CD4-positive, alpha-beta memory T cell (primary cell): Measurements from ENCODE around the gene CCT6A. TPM values are rescaled to one million over a fixed set of nuclear protein-coding genes. Genes with fewer than 3 reads are reported as not detected.
"Not testable (repeated sequence)": the region's sequence is repeated elsewhere in the genome, so short reads cannot be mapped to it uniquely, and the experiment has no call there.

Source experiments
- CTCF ChIA-PET: fragments of 350-600 bp; sonication (Branson Sonifier 250); formaldehyde crosslinking; loops from one replicate; lab custom pipeline; 2021; ENCODE audit warnings: inconsistent platforms; ENCODE audit not compliant: partially characterized antibody; lab: Charles Lee
- POLR2A ChIA-PET: fragments of 350-600 bp; sonication (Branson Sonifier 250); formaldehyde crosslinking; loops from one replicate; lab custom pipeline; 2021; ENCODE audit not compliant: partially characterized antibody; lab: Charles Lee
- DNase-seq, 5 donors: peaks; one replicate each; pipeline versions ENCODE4 v3.0.0 to v3.0.0-alpha.2; 2020 to 2022; ENCODE audit warnings: mixed read lengths in 1 of 5
- H3K27ac ChIP-seq: one replicate; pipeline ENCODE4 v1.7.0; 2013; ENCODE audit warnings: low read depth, low read length
- H3K27me3 ChIP-seq: 2 replicates; pipeline ENCODE4 v1.7.0; 2013; ENCODE audit warnings: mild to moderate bottlenecking, low read length, moderate library complexity; ENCODE audit not compliant: insufficient read depth
- H3K36me3 ChIP-seq: 2 replicates; pipeline ENCODE4 v1.7.0; 2013; ENCODE audit warnings: mild to moderate bottlenecking, low read length, moderate library complexity; ENCODE audit not compliant: insufficient read depth
- H3K4me1 ChIP-seq: 2 replicates; pipeline ENCODE4 v1.7.0; 2013; ENCODE audit warnings: mild to moderate bottlenecking, low read length, moderate library complexity; ENCODE audit not compliant: insufficient read depth
- H3K4me3 ChIP-seq, 2 donors: one replicate each; pipeline ENCODE4 v1.7.0; 2013; ENCODE audit warnings: low read length in 2 of 2, mild to moderate bottlenecking in 1 of 2
- H3K9me3 ChIP-seq, 2 donors: one replicate each; pipeline ENCODE4 v1.7.0; 2013; ENCODE audit warnings: low read length in 2 of 2, control low read depth in 1 of 2; ENCODE audit not compliant: control insufficient read depth in 1 of 2
- H3K27ac Mint-ChIP-seq, 7 donors: one replicate each; pipeline ENCODE4 v1.8.0; 2020 to 2021; ENCODE audit warnings: mixed read lengths in 7 of 7, mild to moderate bottlenecking in 6 of 7, inconsistent platforms in 3 of 7, moderate library complexity in 3 of 7
- H3K27me3 Mint-ChIP-seq, 2 donors: one replicate each; pipeline ENCODE4 v1.8.0; 2020 to 2021; ENCODE audit warnings: mixed read lengths in 2 of 2
- H3K36me3 Mint-ChIP-seq, 2 donors: one replicate each; pipeline ENCODE4 v1.8.0; 2020 to 2021; ENCODE audit warnings: mixed read lengths in 2 of 2, inconsistent platforms in 1 of 2, mild to moderate bottlenecking in 1 of 2
- H3K4me1 Mint-ChIP-seq, 4 donors: one replicate each; pipeline ENCODE4 v1.8.0; 2020 to 2021; ENCODE audit warnings: mixed read lengths in 4 of 4, mild to moderate bottlenecking in 1 of 4
- H3K4me3 Mint-ChIP-seq, 8 donors: one replicate each; pipeline ENCODE4 v1.8.0; 2020 to 2021; ENCODE audit warnings: mixed read lengths in 8 of 8, mild to moderate bottlenecking in 7 of 8, moderate library complexity in 6 of 8, inconsistent platforms in 3 of 8
- H3K9me3 Mint-ChIP-seq, 8 donors: one replicate each; pipeline ENCODE4 v1.8.0; 2020 to 2021; ENCODE audit warnings: mixed read lengths in 8 of 8, mild to moderate bottlenecking in 5 of 8, inconsistent platforms in 3 of 8, moderate library complexity in 1 of 8
- intact Hi-C: fragments of 100-400 bp; cut with micrococcal nuclease; formaldehyde crosslinking; loops from one replicate; pipeline ENCODE4 v1.15.1; 2023
- polyA plus RNA-seq, 2 donors: library from polyadenylated mRNA; unstranded; fragments of 300-500 nt; fragmentation: Illumina TruSeq; gene quantifications; one replicate each; pipeline ENCODE4 v1.2.3, GENCODE V29; 2021
- total RNA-seq, 2 experiments: library from RNA; stranded (reverse); gene quantifications; one replicate each; pipeline ENCODE4 v1.2.3, GENCODE V29; 2021

The CCT6A gene
- total and polyA plus RNA-seq, 4 experiments from 2014 or later, result 72.9 to 113 (median 86.5) TPM

- H3K27me3 Mint-ChIP-seq, result no peaks in the 10 kb centered on the region
- peaks cover 15 to 44% (median 28%) of the 10 kb centered on the region in 4 donors for H3K4me1 Mint-ChIP-seq
- peak overlapping the region in 6 of 7 donors; percentile 59 to 87 (median 73) for H3K27ac Mint-ChIP-seq
- Histone ChIP-seq H3K36me3 (peaks cover 47% of the 10 kb centered on the region), H3K27ac (peak overlapping the region; percentile 1), H3K27me3 (no peaks in the 10 kb centered on the region), H3K4me3 (no peak overlapping the region), H3K4me1 (peaks cover 41% of the 10 kb centered on the region), H3K9me3 (no peaks in the 10 kb centered on the region)
- POLR2A ChIA-PET, result interaction anchor here (0.8 to 5.9 kb wide), 2 partner anchors 11 to 19 kb away, joined by 3 to 87 read pairs; partner anchors contain the start of gene SUMF2
- no peaks in the 10 kb centered on the region for H3K9me3 Mint-ChIP-seq
- H3K36me3 Mint-ChIP-seq, result peaks cover 16 to 47% of the 10 kb centered on the region in 2 donors
- H3K4me3 Mint-ChIP-seq, result peak overlapping the region in 5 of 8 donors; percentile 8 to 76 (median 63)
- intact Hi-C loops, result loop anchor here (5.0 kb wide), 1 partner anchor 481 kb away; the partner anchor contains the start of gene VOPP1
- no peak for DNase-seq
- CTCF ChIA-PET, result interaction anchor here (0.8 to 2.0 kb wide), 5 partner anchors 10 to 52 kb away, joined by 4 to 7 read pairs (median 4); no protein-coding TSS in a partner anchor
These were observed 1.8 kb downstream of the CCT6A start for GRCh38 chr7:56053379-56053778.

GRCh38 chr7:56053993-56054392 lies 2.4 kb downstream of the CCT6A start:
- CTCF ChIA-PET, result interaction anchor here (0.7 to 2.0 kb wide), 7 partner anchors 9 to 53 kb away, joined by 3 to 7 read pairs (median 4); partner anchors contain the start of gene CHCHD2
- Histone ChIP-seq H3K9me3 (no peaks in the 10 kb centered on the region), H3K27me3 (no peaks in the 10 kb centered on the region), H3K4me1 (peaks cover 41% of the 10 kb centered on the region), H3K4me3 (no peak overlapping the region), H3K36me3 (peaks cover 50% of the 10 kb centered on the region), H3K27ac (no peak overlapping the region)
- H3K36me3 Mint-ChIP-seq, result peaks cover 19 to 52% of the 10 kb centered on the region in 2 donors
- no peaks in the 10 kb centered on the region for H3K27me3 Mint-ChIP-seq
- intact Hi-C loops, result loop anchor here (5.0 kb wide), 1 partner anchor 482 kb away; the partner anchor contains the start of gene VOPP1
- no peak for DNase-seq
- POLR2A ChIA-PET, result interaction anchor here (0.8 to 5.9 kb wide), 2 partner anchors 10 to 20 kb away, joined by 3 to 87 read pairs; partner anchors contain the start of gene SUMF2
- peaks cover 14 to 44% (median 28%) of the 10 kb centered on the region in 4 donors for H3K4me1 Mint-ChIP-seq
- peak overlapping the region in 5 of 7 donors; percentile 42 to 87 (median 59) for H3K27ac Mint-ChIP-seq
- H3K9me3 Mint-ChIP-seq, result no peaks in the 10 kb centered on the region
- H3K4me3 Mint-ChIP-seq, result peak overlapping the region in 2 of 8 donors; percentile 8 to 59

GRCh38 chr7:56062382-56062781 lies 10.8 kb downstream of the CCT6A start:
- Mint-ChIP-seq H3K4me3 (peak overlapping the region in 4 of 8 donors; percentile 3 to 58 (median 22)), H3K27ac (peak overlapping the region in 5 of 7 donors; percentile 10 to 92 (median 77)), H3K9me3 (peaks cover 0 to 2% (median 0%) of the 10 kb centered on the region in 8 donors), H3K4me1 (peaks cover 21 to 35% (median 27%) of the 10 kb centered on the region in 4 donors), H3K36me3 (peaks cover 31 to 68% of the 10 kb centered on the region in 2 donors), H3K27me3 (no peaks in the 10 kb centered on the region)
- H3K27ac ChIP-seq, result no peak overlapping the region
- H3K9me3 ChIP-seq, result no peaks in the 10 kb centered on the region
- H3K4me1 ChIP-seq, result peaks cover 22% of the 10 kb centered on the region
- H3K4me3 ChIP-seq, result no peak overlapping the region
- H3K27me3 ChIP-seq, result no peaks in the 10 kb centered on the region
- CTCF ChIA-PET, result interaction anchor here (1.1 to 1.4 kb wide), 4 partner anchors 9 to 98 kb away, joined by 3 to 4 read pairs (median 4); partner anchors contain the start of gene NIPSNAP2
- peaks cover 35% of the 10 kb centered on the region for H3K36me3 ChIP-seq
- POLR2A ChIA-PET, result interaction anchor here (1.2 to 5.4 kb wide), 2 partner anchors 9 to 29 kb away, joined by 6 to 87 read pairs; partner anchors contain the start of genes CCT6A and PSPH
- no peak for DNase-seq
- intact Hi-C loops, result no loop called here

- no peak for DNase-seq
- intact Hi-C loops, result no loop called here
These were observed 11.9 kb downstream of the CCT6A start for GRCh38 chr7:56063500-56063881.

GRCh38 chr7:56063882-56064625 lies 12.5 kb downstream of the CCT6A start, which contains the start of gene SUMF2:
TSS of gene SUMF2 (plus strand) at chr7:56064286. CDS start at chr7:56064312, 26 bp downstream.
- peaks cover 26% of the 10 kb centered on the region for H3K36me3 ChIP-seq
- Mint-ChIP-seq H3K4me1 (peaks cover 21 to 38% (median 28%) of the 10 kb centered on the region in 4 donors), H3K36me3 (peaks cover 22 to 58% of the 10 kb centered on the region in 2 donors), H3K9me3 (peaks cover 0 to 2% (median 0%) of the 10 kb centered on the region in 8 donors), H3K27ac (peak within 1 kb of the TSS; percentile 90 to 98 (median 95)), H3K27me3 (no peaks in the 10 kb centered on the region), H3K4me3 (peak within 1 kb of the TSS; percentile 89 to 95 (median 94))
- H3K9me3 ChIP-seq, result no peaks in the 10 kb centered on the region
- DNase-seq, result peak; percentile 88 to 95 (median 92)
- H3K4me1 ChIP-seq, result peaks cover 22% of the 10 kb centered on the region
- peak within 1 kb of the TSS; percentile 72 for H3K27ac ChIP-seq
- intact Hi-C loops, result loop anchor here (1.0 kb wide), 2 partner anchors 13 to 42 kb away; partner anchors contain the start of genes CCT6A, CHCHD2 and PSPH
- ChIA-PET CTCF (interaction anchor here (0.7 to 3.2 kb wide), 7 partner anchors 8 to 689 kb away, joined by 3 to 40 read pairs (median 5); partner anchors contain the start of genes CCT6A and PSPH), POLR2A (interaction anchor here (0.7 to 5.4 kb wide), 12 partner anchors 10 to 1305 kb away, joined by 3 to 87 read pairs (median 5); partner anchors contain the start of genes CCT6A, CHCHD2, PSPH and SEC61G)
- peak within 1 kb of the TSS; percentile 81 to 97 for H3K4me3 ChIP-seq
- no peaks in the 10 kb centered on the region for H3K27me3 ChIP-seq

More at GRCh38 chr7:56063500-56063881, 11.9 kb downstream of the CCT6A start:
- Histone ChIP-seq H3K4me1 (peaks cover 22% of the 10 kb centered on the region), H3K27me3 (no peaks in the 10 kb centered on the region), H3K36me3 (peaks cover 25% of the 10 kb centered on the region), H3K4me3 (peak overlapping the region in 1 of 2 donors; percentile 97), H3K9me3 (no peaks in the 10 kb centered on the region), H3K27ac (peak overlapping the region; percentile 72)
- Mint-ChIP-seq H3K36me3 (peaks cover 25 to 60% of the 10 kb centered on the region in 2 donors), H3K4me3 (peak overlapping the region; percentile 89 to 95 (median 94)), H3K27me3 (no peaks in the 10 kb centered on the region), H3K4me1 (peaks cover 21 to 35% (median 27%) of the 10 kb centered on the region in 4 donors), H3K27ac (peak overlapping the region; percentile 90 to 98 (median 95)), H3K9me3 (peaks cover 0 to 2% (median 0%) of the 10 kb centered on the region in 8 donors)
- CTCF ChIA-PET, result interaction anchor here (1.1 to 3.2 kb wide), 4 partner anchors 10 to 100 kb away, joined by 4 to 40 read pairs (median 4); partner anchors contain the start of gene NIPSNAP2
- POLR2A ChIA-PET, result interaction anchor here (0.7 to 5.4 kb wide), 4 partner anchors 10 to 492 kb away, joined by 3 to 87 read pairs (median 12); partner anchors contain the start of genes CCT6A and PSPH

- H3K4me3 ChIP-seq, H3K9me3 ChIP-seq, H3K27ac ChIP-seq, DNase-seq, H3K27me3 Mint-ChIP-seq, H3K27me3 ChIP-seq, intact Hi-C loops, H3K9me3 Mint-ChIP-seq: not testable (repeated sequence)
- POLR2A ChIA-PET, result interaction anchor here (1.8 to 5.4 kb wide), 2 partner anchors 13 to 40 kb away, joined by 4 to 87 read pairs; partner anchors contain the start of genes CCT6A, CHCHD2 and PSPH
- Mint-ChIP-seq H3K4me1 (peaks cover 21 to 39% (median 28%) of the 10 kb centered on the region in 4 donors), H3K36me3 (peaks cover 24 to 48% of the 10 kb centered on the region in 2 donors), H3K4me3 (peak overlapping the region in 1 of 8 donors; percentile 73), H3K27ac (peak overlapping the region in 1 of 7 donors; percentile 63)
- Histone ChIP-seq H3K36me3 (peaks cover 14% of the 10 kb centered on the region), H3K4me1 (peaks cover 22% of the 10 kb centered on the region)
- CTCF ChIA-PET, result interaction anchor here (0.7 to 3.2 kb wide), 3 partner anchors 8 to 13 kb away, joined by 3 to 40 read pairs (median 4); no protein-coding TSS in a partner anchor
These were observed 14.8 kb downstream of the CCT6A start for GRCh38 chr7:56066376-56066775.
